IMR-90 (cell line): ENCODE data around the gene EHMT1. TPM values are rescaled to one million over a fixed set of nuclear protein-coding genes. Genes with fewer than 3 reads are reported as not detected.

Experiments used
- ATAC-seq: fragments of 200-7000 bp; cut with Tn5 transposase; 2 replicates; pipeline ENCODE4 v1.9.1; 2020; ENCODE audit warnings: low read depth, mild to moderate bottlenecking, moderate library complexity
- BruUV-seq: library from RNA; stranded (reverse); fragments of 400-500 nt; replicated peaks from 2 replicates; lab custom pipeline; 2021; lab: Mats Ljungman, UMichigan
- CTCF ChIA-PET: fragments of 300-600 bp; formaldehyde crosslinking; extraction: SDS; loops from one replicate; lab custom pipeline; 2021; ENCODE audit warnings: antibody characterized with exemption; lab: Yijun Ruan, JAX
- POLR2A ChIA-PET: fragments of 300-600 bp; sonication (Branson Sonifier 250); formaldehyde crosslinking; loops from one replicate; lab custom pipeline; 2022; ENCODE audit warnings: antibody characterized with exemption; ENCODE audit not compliant: unreplicated experiment; lab: Charles Lee
- DNase-seq: peaks from one replicate; pipeline ENCODE4 v3.0.0; 2013
- H2AFZ ChIP-seq: replicated peaks from 2 replicates; pipeline ENCODE3; 2013; ENCODE audit warnings: low read length, mild to moderate bottlenecking; ENCODE audit not compliant: poor library complexity
- H2AK5ac ChIP-seq: 2 replicates; pipeline ENCODE4 v1.6.1; 2013; ENCODE audit warnings: low read depth, low read length, inconsistent platforms
- H2AK9ac ChIP-seq: replicated peaks from 2 replicates; pipeline ENCODE3; 2013; ENCODE audit warnings: mild to moderate bottlenecking, low read depth, low read length, moderate library complexity; ENCODE audit not compliant: poor library complexity
- H2BK120ac ChIP-seq: 2 replicates; pipeline ENCODE4 v1.6.1; 2013; ENCODE audit warnings: low read depth, low read length, inconsistent platforms
- H2BK15ac ChIP-seq: 3 replicates; pipeline ENCODE4 v1.6.1; 2013; ENCODE audit warnings: low read depth, low read length, inconsistent platforms
- H2BK20ac ChIP-seq: 2 replicates; pipeline ENCODE4 v1.6.1; 2013; ENCODE audit warnings: low read depth, mild to moderate bottlenecking, inconsistent platforms, low read length, moderate library complexity
- H2BK5ac ChIP-seq: 2 replicates; pipeline ENCODE4 v1.6.1; 2013; ENCODE audit warnings: mild to moderate bottlenecking, low read depth, low read length, inconsistent platforms; ENCODE audit not compliant: poor library complexity, severe bottlenecking
- H3K14ac ChIP-seq: replicated peaks from 2 replicates; pipeline ENCODE4 v1.6.1; 2013; ENCODE audit warnings: low read depth, low read length, inconsistent platforms
- H3K18ac ChIP-seq: 2 replicates; pipeline ENCODE4 v1.6.1; 2013; ENCODE audit warnings: low read depth, low read length, control low read depth
- H3K23ac ChIP-seq: 2 replicates; pipeline ENCODE4 v1.6.1; 2013; ENCODE audit warnings: low read depth, low read length, inconsistent platforms
- H3K27ac ChIP-seq: 2 replicates; pipeline ENCODE4 v1.5.1; 2013; ENCODE audit warnings: mild to moderate bottlenecking, control low read depth, low read length; ENCODE audit not compliant: insufficient read depth
- H3K27me3 ChIP-seq: 2 replicates; pipeline ENCODE4 v1.6.1; 2013; ENCODE audit warnings: low read length; ENCODE audit not compliant: control insufficient read depth, insufficient read depth
- H3K36me3 ChIP-seq: 2 replicates; pipeline ENCODE4 v1.6.1; 2013; ENCODE audit warnings: low read length, mixed read lengths; ENCODE audit not compliant: control insufficient read depth, insufficient read depth
- H3K4ac ChIP-seq: 2 replicates; pipeline ENCODE4 v1.6.1; 2013; ENCODE audit warnings: low read depth, low read length, inconsistent platforms
- H3K4me1 ChIP-seq: 2 replicates; pipeline ENCODE4 v1.6.1; 2013; ENCODE audit warnings: low read length, mixed read lengths; ENCODE audit not compliant: control insufficient read depth, insufficient read depth
- H3K4me2 ChIP-seq: 2 replicates; pipeline ENCODE4 v1.6.1; 2013; ENCODE audit warnings: low read depth, mild to moderate bottlenecking, control low read depth, low read length, moderate library complexity
- H3K4me3 ChIP-seq: 2 replicates; pipeline ENCODE4 v1.5.1; 2013; ENCODE audit warnings: low read depth, mild to moderate bottlenecking, control low read depth, low read length, moderate library complexity; ENCODE audit not compliant: insufficient read depth
- H3K56ac ChIP-seq: 2 replicates; pipeline ENCODE4 v1.6.1; 2013; ENCODE audit warnings: low read length, inconsistent platforms; ENCODE audit not compliant: insufficient read depth; ENCODE audit errors: extremely low read depth
- H3K79me1 ChIP-seq, 2 experiments: 2 replicates each; pipeline ENCODE4 v1.6.1; 2013; ENCODE audit warnings: low read length in 2 of 2, inconsistent platforms in 1 of 2, low read depth in 1 of 2
- H3K9ac ChIP-seq: 2 replicates; pipeline ENCODE4 v1.6.1; 2013; ENCODE audit warnings: low read depth, low read length, control low read depth
- H3K9me1 ChIP-seq: 2 replicates; pipeline ENCODE4 v1.6.1; 2013; ENCODE audit warnings: low read length, inconsistent platforms; ENCODE audit not compliant: insufficient read depth
- H3K9me3 ChIP-seq: 2 replicates; pipeline ENCODE4 v1.6.1; 2013; ENCODE audit warnings: low read length; ENCODE audit not compliant: control insufficient read depth, insufficient read depth
- H4K20me1 ChIP-seq: 2 replicates; pipeline ENCODE4 v1.6.1; 2013; ENCODE audit warnings: low read length, inconsistent platforms; ENCODE audit not compliant: insufficient read depth
- H4K5ac ChIP-seq: 2 replicates; pipeline ENCODE4 v1.6.1; 2013; ENCODE audit warnings: mild to moderate bottlenecking, low read depth, low read length, control low read depth
- H4K8ac ChIP-seq, 2 experiments: 2 replicates each; pipeline ENCODE4 v1.6.1; 2013; ENCODE audit warnings: low read depth in 2 of 2, low read length in 2 of 2, control low read depth in 1 of 2, inconsistent platforms in 1 of 2
- H4K91ac ChIP-seq: 2 replicates; pipeline ENCODE4 v1.6.1; 2013; ENCODE audit warnings: low read depth, low read length, inconsistent platforms; ENCODE audit not compliant: insufficient read depth
- BHLHE40 ChIP-seq: fragments of 150-350 bp; IDR thresholded peaks from 2 replicates; pipeline ENCODE4 v1.6.1; 2016; ENCODE audit warnings: mild to moderate bottlenecking, low read depth, low read length
- ELK1 ChIP-seq: fragments of 150-350 bp; IDR thresholded peaks from 2 replicates; pipeline ENCODE4 v1.6.1; 2016; ENCODE audit warnings: low read depth, mild to moderate bottlenecking, low read length, moderate library complexity, borderline replicate concordance
- FOS ChIP-seq: fragments of 150-350 bp; IDR thresholded peaks from 2 replicates; pipeline ENCODE4 v1.6.1; 2016; ENCODE audit warnings: low read depth, low read length
- MAFK ChIP-seq: IDR thresholded peaks from 2 replicates; pipeline ENCODE4 v1.6.1; 2012; ENCODE audit warnings: low read depth, low read length, improper control_type of control experiment
- MAZ ChIP-seq: IDR thresholded peaks from 2 replicates; pipeline ENCODE4 v1.6.1; 2012; ENCODE audit warnings: low read depth, mild to moderate bottlenecking, low read length, improper control_type of control experiment, moderate library complexity, borderline replicate concordance
- POLR2A ChIP-seq: IDR thresholded peaks from 2 replicates; pipeline ENCODE4 v1.6.1; 2012; ENCODE audit warnings: mild to moderate bottlenecking, low read depth, low read length
- RCOR1 ChIP-seq: IDR thresholded peaks from 2 replicates; pipeline ENCODE4 v1.6.1; 2012; ENCODE audit warnings: mild to moderate bottlenecking, low read length, improper control_type of control experiment; ENCODE audit not compliant: insufficient replicate concordance
- RFX5 ChIP-seq: IDR thresholded peaks from 2 replicates; pipeline ENCODE4 v1.8.0; 2012; ENCODE audit warnings: low read depth, mild to moderate bottlenecking, low read length, moderate library complexity
- USF2 ChIP-seq: fragments of 150-350 bp; IDR thresholded peaks from 2 replicates; pipeline ENCODE4 v1.6.1; 2017; ENCODE audit warnings: mild to moderate bottlenecking, antibody characterized with exemption, low read length, low read depth
- WGBS, 2 experiments: methylation state at CpG; one replicate each; pipeline versions ENCODE4 v1.1.5 to v1.1.7; 2013; ENCODE audit warnings: missing lambda C conversion rate in 2 of 2; ENCODE audit not compliant: insufficient read length in 1 of 2; ENCODE audit errors: extremely low coverage in 2 of 2; 5-methylcytosine and 5-hydroxymethylcytosine counted together
- dilution Hi-C: fragments of 300-500 bp; cut with HindIII; formaldehyde crosslinking; loops from one replicate; pipeline ENCODE4 v1.14.3; 2018; ENCODE audit warnings: low sequenced_read_pairs; ENCODE audit not compliant: unreplicated experiment
- in situ Hi-C: fragments of 300-500 bp; cut with MboI; formaldehyde crosslinking; loops from 3 replicates; pipeline ENCODE4 v1.14.3; 2019; ENCODE audit warnings: low sequenced_read_pairs, inconsistent platforms, mixed read lengths
- intact Hi-C: fragments of 100-400 bp; cut with micrococcal nuclease; formaldehyde crosslinking; loops from 2 replicates; pipeline ENCODE4 v1.10.0; 2022
- polyA plus RNA-seq, 3 experiments: library from polyadenylated mRNA; depleted of rRNA; stranded (reverse); fragments of >200 nt; gene quantifications; 2 replicates each; pipeline ENCODE4 v1.2.3, GENCODE V29; 2012; ENCODE audit warnings: low replicate concordance in 1 of 3
- total RNA-seq: library from RNA; depleted of rRNA; stranded (reverse); fragments of >200 nt; gene quantifications from 2 replicates; pipeline ENCODE4 v1.2.3, GENCODE V29; 2012

The EHMT1 gene
- total and polyA plus RNA-seq, 2 of the 4 experiments (the other 2 are of a cell fraction), result 32.8 to 35.1 TPM

GRCh38 chr9:137724818-137725240, 106.0 kb downstream of the EHMT1 start:
- no peak overlapping the region for H3K56ac ChIP-seq
- no peak overlapping the region for H3K14ac ChIP-seq
- TF ChIP-seq MAZ (no peak), USF2 (no peak), ELK1 (no peak), MAFK (no peak), POLR2A (no peak), BHLHE40 (no peak), FOS (no peak), RCOR1 (no peak), RFX5 (no peak)
- POLR2A ChIA-PET, result no interaction called here
- no TSS peak for BruUV-seq
- dilution Hi-C loops (no loop called here), intact Hi-C loops (no loop called here), in situ Hi-C loops (no loop called here)
- H2AK9ac ChIP-seq, result no peak overlapping the region
- no peak overlapping the region for H2BK20ac ChIP-seq
- H3K9ac ChIP-seq, result no peak overlapping the region
- peaks cover 28% of the 10 kb centered on the region for H3K36me3 ChIP-seq
- no peak overlapping the region for H2BK5ac ChIP-seq
- H4K91ac ChIP-seq, result no peak overlapping the region
- no peaks in the 10 kb centered on the region for H3K9me3 ChIP-seq
- no peak overlapping the region for H2BK120ac ChIP-seq
- peaks cover 43% of the 10 kb centered on the region for H4K20me1 ChIP-seq
- ATAC-seq, result no peak
- H3K27ac ChIP-seq, result no peak overlapping the region
- no peak overlapping the region for H3K4me3 ChIP-seq
- 93% methylated on average over 23 of the region's 24 CpGs; no CpG with 5 or more reads in 1 of the 2 experiments for WGBS, 2 experiments
- 0 out of 2 replicates have a peak overlapping the region, but pooled peaks have one; percentile 17 for H2AK5ac ChIP-seq
- H3K18ac ChIP-seq, result no peak overlapping the region
- H2BK15ac ChIP-seq, result no peak overlapping the region
- peaks cover 6% of the 10 kb centered on the region; the same call in 1 of the 2 replicates for H3K4me1 ChIP-seq
- no peaks in the 10 kb centered on the region for H3K27me3 ChIP-seq
- H3K23ac ChIP-seq, result no peak overlapping the region
- no peak overlapping the region for H4K5ac ChIP-seq
- H3K9me1 ChIP-seq, result peaks cover 12% of the 10 kb centered on the region
- no peak for DNase-seq
- H3K79me1 ChIP-seq, result peaks cover 35 to 56% of the 10 kb centered on the region in 2 experiments
- CTCF ChIA-PET, result no interaction called here
- no peak overlapping the region for H3K4me2 ChIP-seq
- no peak overlapping the region for H3K4ac ChIP-seq
- no peak overlapping the region for H2AFZ ChIP-seq
- no peak overlapping the region for H4K8ac ChIP-seq
